Measurements from ENCODE around the gene NKX1-1. TPM values are rescaled to one million over a fixed set of nuclear protein-coding genes. Genes with fewer than 3 reads are reported as not detected.

Gene NKX1-1
- total RNA-seq, 1 experiment from 2014 or later = not detected

GRCh38 chr4:1398681-1399507 is 7.3 kb downstream of the NKX1-1 start:
- Mint-ChIP-seq H3K4me1 (no peaks in the 10 kb centered on the region), H3K27ac (no peak overlapping the region), H3K4me3 (no peak overlapping the region), H3K9me3 (peaks cover 8% of the 10 kb centered on the region), H3K27me3 (ENCODE audit: low read depth) (peaks cover 41% of the 10 kb centered on the region), H3K36me3 (peaks cover 16% of the 10 kb centered on the region)
- CTCF ChIA-PET = interaction anchor here (1.1 kb wide), 1 partner anchor 23 kb away, joined by 3 read pairs; no protein-coding TSS in a partner anchor
- ATAC-seq (no peak), DNase-seq (ENCODE audit: low spot score) (peak; percentile 4)
- no peak for TF ChIP-seq MXD4 (CRISPR knock-in tag; IDR thresholded peaks at IDR 0.05; ENCODE audit: borderline replicate concordance)
- no peak for TF ChIP-seq FOXP4 (CRISPR knock-in tag; IDR thresholded peaks at IDR 0.05)
- no peak for TF ChIP-seq ATF1 (CRISPR knock-in tag; IDR thresholded peaks at IDR 0.05)
- no peak for TF ChIP-seq CTCF (IDR thresholded peaks at IDR 0.05)
- no peak for TF ChIP-seq NR3C1 (CRISPR knock-in tag; conservative IDR thresholded peaks at IDR 0.05; ENCODE audit: low read depth)
- no peak for TF ChIP-seq ESRRA (CRISPR knock-in tag; IDR thresholded peaks at IDR 0.05; ENCODE audit: borderline replicate concordance)
- no peak for TF ChIP-seq ZMAT4 (CRISPR knock-in tag; IDR thresholded peaks at IDR 0.05)
- TF ChIP-seq NR1H2 (CRISPR knock-in tag; IDR thresholded peaks at IDR 0.05) = no peak
- TF ChIP-seq ZNF532 (CRISPR knock-in tag; IDR thresholded peaks at IDR 0.05; ENCODE audit: borderline replicate concordance) = no peak
- no peak for TF ChIP-seq CBFB (CRISPR knock-in tag; IDR thresholded peaks at IDR 0.05; ENCODE audit: low read depth)
- TF ChIP-seq CREM (CRISPR knock-in tag; IDR thresholded peaks at IDR 0.05) = no peak
- no peak for TF ChIP-seq HMGXB4 (CRISPR knock-in tag; IDR thresholded peaks at IDR 0.05)
- TF ChIP-seq USF2 (CRISPR knock-in tag; IDR thresholded peaks at IDR 0.05) = no peak
- no peak for TF ChIP-seq RELA (CRISPR knock-in tag; IDR thresholded peaks at IDR 0.05; ENCODE audit: borderline replicate concordance)
- TF ChIP-seq PREB (CRISPR knock-in tag; IDR thresholded peaks at IDR 0.05; ENCODE audit: borderline replicate concordance) = no peak
- no peak for TF ChIP-seq MAX (CRISPR knock-in tag; IDR thresholded peaks at IDR 0.05)
- no peak for TF ChIP-seq IRF1 (CRISPR knock-in tag; IDR thresholded peaks at IDR 0.05)
- no peak for TF ChIP-seq ZBTB21 (CRISPR knock-in tag; IDR thresholded peaks at IDR 0.05; ENCODE audit: borderline replicate concordance)
- TF ChIP-seq ZNF121 (CRISPR knock-in tag; IDR thresholded peaks at IDR 0.05) = no peak
- TF ChIP-seq FOXK1 (CRISPR knock-in tag; IDR thresholded peaks at IDR 0.05) = no peak
- POLR2A ChIA-PET = no interaction called here
